Neural cell (in vitro differentiated cells): ENCODE results near the gene SPRY4. TPM values are rescaled to one million over a fixed set of nuclear protein-coding genes. Genes with fewer than 3 reads are reported as not detected.

ENCODE experiments used
- H2AFZ ChIP-seq: fragments of 200-600, 300-800 bp; sonication (generic), shearing (Covaris generic); 2 replicates; pipeline ENCODE4 v1.6.0; 2014; ENCODE audit warnings: low read depth, mild to moderate bottlenecking, antibody characterized with exemption, low read length, moderate library complexity
- H3F3A ChIP-seq: fragments of 200-600 bp; shearing (Covaris generic); 2 replicates; pipeline ENCODE4 v1.6.1; 2016; ENCODE audit warnings: mild to moderate bottlenecking, moderate library complexity, mixed read lengths, antibody characterized with exemption, low read length; ENCODE audit not compliant: insufficient read depth, poor library complexity, severe bottlenecking
- H3K27ac ChIP-seq: fragments of 200-600, 300-800 bp; sonication (generic), shearing (Covaris generic); 2 replicates; pipeline ENCODE4 v1.5.1; 2014; ENCODE audit warnings: mild to moderate bottlenecking, low read length, moderate library complexity
- H3K27me3 ChIP-seq: fragments of 300-800, 200-600 bp; sonication (generic), shearing (Covaris generic); 2 replicates; pipeline ENCODE4 v1.6.0; 2014; ENCODE audit warnings: mild to moderate bottlenecking, low read depth, low read length, moderate library complexity; ENCODE audit not compliant: insufficient read depth
- H3K36me3 ChIP-seq: fragments of 300-800, 200-600 bp; sonication (generic), shearing (Covaris generic); 2 replicates; pipeline ENCODE4 v1.5.1; 2014; ENCODE audit warnings: mild to moderate bottlenecking, antibody characterized with exemption, low read length, moderate library complexity; ENCODE audit not compliant: insufficient read depth
- H3K4me2 ChIP-seq: fragments of 300-800, 200-600 bp; sonication (generic), shearing (Covaris generic); 2 replicates; pipeline ENCODE4 v1.6.0; 2014; ENCODE audit warnings: mild to moderate bottlenecking, low read length
- H3K4me3 ChIP-seq: fragments of 300-800, 200-600 bp; sonication (generic), shearing (Covaris generic); 2 replicates; pipeline ENCODE4 v1.5.1; 2014; ENCODE audit warnings: mild to moderate bottlenecking, low read length, moderate library complexity
- H3K79me2 ChIP-seq: fragments of 200-600 bp; shearing (Covaris generic); replicated peaks from 2 replicates; pipeline ENCODE4 v1.6.0; 2014; ENCODE audit warnings: mild to moderate bottlenecking, low read length, moderate library complexity; ENCODE audit not compliant: insufficient read depth
- H3K9ac ChIP-seq: fragments of 300-800, 200-600 bp; sonication (generic), shearing (Covaris generic); 2 replicates; pipeline ENCODE4 v1.6.1; 2016; ENCODE audit warnings: mild to moderate bottlenecking, low read length, mixed read lengths
- H3K9me2 ChIP-seq: fragments of 200-600 bp; shearing (Covaris generic); 2 replicates; pipeline ENCODE4 v1.6.1; 2016; ENCODE audit warnings: mild to moderate bottlenecking, low read length, mixed read lengths; ENCODE audit not compliant: insufficient read depth
- H3K9me3 ChIP-seq: fragments of 200-600, 300-800 bp; sonication (generic), shearing (Covaris generic); 2 replicates; pipeline ENCODE4 v1.6.1; 2016; ENCODE audit warnings: mild to moderate bottlenecking, mixed run types, low read length, moderate library complexity, mixed read lengths
- H4K20me1 ChIP-seq: fragments of 200-600 bp; shearing (Covaris generic); 2 replicates; pipeline ENCODE4 v1.6.1; 2016; ENCODE audit warnings: mild to moderate bottlenecking, mixed run types; ENCODE audit not compliant: insufficient read depth
- CTCF ChIP-seq: fragments of 450-650 bp; IDR thresholded peaks from 2 replicates; pipeline ENCODE4 v1.5.1; 2014; ENCODE audit warnings: antibody characterized with exemption, mild to moderate bottlenecking, moderate library complexity; ENCODE audit not compliant: poor library complexity, severe bottlenecking
- EP300 ChIP-seq: fragments of 450-650 bp; conservative IDR thresholded peaks from 2 replicates; pipeline ENCODE4 v1.6.1; 2014; ENCODE audit warnings: antibody characterized with exemption, mild to moderate bottlenecking, moderate library complexity; ENCODE audit not compliant: poor library complexity, severe bottlenecking
- EZH2 ChIP-seq: fragments of 200-600, 300-800 bp; shearing (Covaris generic), sonication (generic); IDR thresholded peaks from 2 replicates; pipeline ENCODE4 v1.6.1; 2014; ENCODE audit warnings: antibody characterized with exemption, low read length, borderline replicate concordance, mild to moderate bottlenecking; ENCODE audit not compliant: insufficient read depth, poor library complexity, severe bottlenecking
- MXI1 ChIP-seq: fragments of 450-650 bp; conservative IDR thresholded peaks from 2 replicates; pipeline ENCODE4 v1.6.1; 2014; ENCODE audit warnings: antibody characterized with exemption, mild to moderate bottlenecking; ENCODE audit not compliant: poor library complexity, severe bottlenecking
- POLR2AphosphoS5 ChIP-seq: IDR thresholded peaks from 2 replicates; pipeline ENCODE4 v1.6.1; 2012
- RAD21 ChIP-seq: fragments of 450-650 bp; conservative IDR thresholded peaks from 2 replicates; pipeline ENCODE4 v1.6.1; 2014; ENCODE audit warnings: antibody characterized with exemption, mild to moderate bottlenecking, moderate library complexity
- REST ChIP-seq: IDR thresholded peaks from 2 replicates; pipeline ENCODE4 v1.6.1; 2012; ENCODE audit warnings: borderline replicate concordance
- SMC3 ChIP-seq: fragments of 450-650 bp; conservative IDR thresholded peaks from 2 replicates; pipeline ENCODE4 v1.6.1; 2014; ENCODE audit warnings: antibody characterized with exemption, mild to moderate bottlenecking, moderate library complexity; ENCODE audit not compliant: poor library complexity
- TAF1 ChIP-seq: IDR thresholded peaks from 2 replicates; pipeline ENCODE4 v1.6.1; 2012; ENCODE audit warnings: low read depth
- polyA plus RNA-seq: library from polyadenylated mRNA; depleted of rRNA; stranded (reverse); fragments of >200 nt; gene quantifications from 2 replicates; pipeline ENCODE4 v1.2.3, GENCODE V29; 2014

SPRY4 gene
- polyA plus RNA-seq, 1 donor from 2014 or later: 0.47 TPM

GRCh38 chr5:142319560-142320429, 5.0 kb downstream of the SPRY4 start:
- Histone ChIP-seq H3K79me2 (no peaks in the 10 kb centered on the region), H2AFZ (no peak overlapping the region), H3F3A (no peaks in the 10 kb centered on the region), H3K4me3 (no peak overlapping the region), H4K20me1 (no peaks in the 10 kb centered on the region), H3K9me3 (no peaks in the 10 kb centered on the region), H3K36me3 (no peaks in the 10 kb centered on the region), H3K27me3 (peaks cover 75% of the 10 kb centered on the region), H3K4me2 (no peak overlapping the region), H3K27ac (no peak overlapping the region), H3K9me2 (no peaks in the 10 kb centered on the region), H3K9ac (no peak overlapping the region)
- no peak for TF ChIP-seq EP300
- no peak for TF ChIP-seq RAD21
- TF ChIP-seq CTCF: no peak
- TF ChIP-seq TAF1: no peak
- no peak for TF ChIP-seq EZH2
- TF ChIP-seq POLR2AphosphoS5: no peak
- no peak for TF ChIP-seq REST
- TF ChIP-seq SMC3: no peak

GRCh38 chr5:142319105-142319504, 5.7 kb downstream of the SPRY4 start:
- Histone ChIP-seq H3K36me3 (no peaks in the 10 kb centered on the region), H3K27me3 (peaks cover 69% of the 10 kb centered on the region), H3K4me2 (no peak overlapping the region), H2AFZ (no peak overlapping the region), H3K27ac (no peak overlapping the region), H3K9me2 (no peaks in the 10 kb centered on the region), H3K4me3 (no peak overlapping the region), H3F3A (no peaks in the 10 kb centered on the region), H3K79me2 (no peaks in the 10 kb centered on the region), H4K20me1 (no peaks in the 10 kb centered on the region), H3K9me3 (no peaks in the 10 kb centered on the region), H3K9ac (no peak overlapping the region)
- TF ChIP-seq RAD21 (no peak), TAF1 (no peak), POLR2AphosphoS5 (no peak), EP300 (no peak), CTCF (no peak), REST (no peak), MXI1 (no peak), SMC3 (no peak), EZH2 (no peak)
